ENCODE measurements around the gene SLC10A3.

- no peak for TF ChIP-seq HDAC6 (IDR thresholded peaks at IDR 0.05; ENCODE audit: unreplicated experiment)
- TF ChIP-seq EZH2 (IDR thresholded peaks at IDR 0.05; ENCODE audit: borderline replicate concordance, control insufficient read depth, low read depth, low read length), result no peak
- no peak for TF ChIP-seq CTCF (IDR thresholded peaks at IDR 0.05 in 2 of 3, conservative IDR thresholded peaks at IDR 0.05 in 1 of 3; ENCODE audit: control insufficient read depth in 2 of 3, extremely low read depth in 1 of 3, insufficient read depth in 1 of 3, low read depth in 3 of 3, low read length in 3 of 3)
- TF ChIP-seq JUND (IDR thresholded peaks at IDR 0.05; ENCODE audit: low read depth, low read length), result no peak
- TF ChIP-seq NFYB (IDR thresholded peaks at IDR 0.05; ENCODE audit: insufficient read depth, low read depth, low read length), result no peak
- TF ChIP-seq ATF2 (IDR thresholded peaks at IDR 0.05; ENCODE audit: low read length), result no peak
- TF ChIP-seq FOXK2 (IDR thresholded peaks at IDR 0.05), result no peak
- TF ChIP-seq NR2C2 (IDR thresholded peaks at IDR 0.05; ENCODE audit: borderline replicate concordance, control insufficient read depth, insufficient read length, low read depth), result no peak
- no peak for TF ChIP-seq FOXM1 (IDR thresholded peaks at IDR 0.05; ENCODE audit: low read depth, low read length)
- TF ChIP-seq HCFC1 (IDR thresholded peaks at IDR 0.05; ENCODE audit: low read length), result no peak
- TF ChIP-seq GABPA (IDR thresholded peaks at IDR 0.05; ENCODE audit: low read depth), result no peak
These were observed 42.3 kb upstream of the SLC10A3 start for GRCh38 chrX:154532690-154533089.

Data from GM12878 (cell line).